HepG2 (cell line): Measurements from ENCODE around the gene ACTR1A. TPM values are rescaled to one million over a fixed set of nuclear protein-coding genes. Genes with fewer than 3 reads are reported as not detected.

Source experiments
- ATAC-seq: fragments of 200-7000 bp; cut with Tn5 transposase; 3 replicates; pipeline ENCODE4 v1.9.1; 2020; ENCODE audit warnings: mild to moderate bottlenecking, moderate library complexity
- BruUV-seq: library from RNA; stranded (reverse); fragments of 400-500 nt; replicated peaks from 2 replicates; lab custom pipeline; 2021; lab: Mats Ljungman, UMichigan
- CTCF ChIA-PET: fragments of 300-600 bp; formaldehyde crosslinking; extraction: SDS; loops from one replicate; lab custom pipeline; 2021; ENCODE audit warnings: low total read pairs, inconsistent platforms, low intra/inter-chr PET ratio; lab: Yijun Ruan, JAX
- POLR2A ChIA-PET: fragments of 350-600 bp; sonication (Branson Sonifier 250); formaldehyde crosslinking; loops from one replicate; lab custom pipeline; 2020; ENCODE audit warnings: antibody characterized with exemption, inconsistent platforms; lab: Yijun Ruan, JAX
- DNase-seq: peaks from one replicate; pipeline ENCODE4 v3.0.0-alpha.2; 2015; ENCODE audit warnings: low spot score
- FAIRE-seq: peaks from 3 replicates; lab custom pipeline; 2011; peaks lifted over from hg19 to GRCh38; lab: Jason Lieb, UNC
- H2AFZ ChIP-seq: one replicate; pipeline ENCODE4 v1.6.1; 2011; ENCODE audit warnings: low read length, inconsistent platforms
- H3K27ac ChIP-seq: fragments of 300-600 bp; 3 replicates; pipeline ENCODE4 v1.8.0; 2011; ENCODE audit warnings: mixed run types, mild to moderate bottlenecking, mixed read lengths, low read length, inconsistent platforms; ENCODE audit not compliant: insufficient read depth; ENCODE audit errors: extremely low read length
- H3K27me3 ChIP-seq, 2 experiments: fragments of 200-600 bp in 1 of 2; 2 replicates in 1 of 2; 3 replicates in 1 of 2; pipeline versions ENCODE4 v1.6.0 to v1.8.0; 2011; ENCODE audit warnings: low read length in 2 of 2, mild to moderate bottlenecking in 2 of 2, moderate library complexity in 2 of 2, inconsistent platforms in 1 of 2; ENCODE audit not compliant: insufficient read depth in 2 of 2, control insufficient read depth in 1 of 2
- H3K36me3 ChIP-seq, 2 experiments: fragments of 200-600 bp in 1 of 2; replicated peaks in 1 of 2; 2 replicates in 1 of 2; 3 replicates in 1 of 2; pipeline versions ENCODE4 v1.5.1 to v1.8.0; 2011; ENCODE audit warnings: low read length in 2 of 2, inconsistent platforms in 1 of 2; ENCODE audit not compliant: insufficient read depth in 2 of 2, control insufficient read depth in 1 of 2
- H3K4me1 ChIP-seq: 2 replicates; pipeline ENCODE4 v1.5.1; 2012; ENCODE audit warnings: low read length, inconsistent platforms; ENCODE audit not compliant: insufficient read depth
- H3K4me2 ChIP-seq: 2 replicates; pipeline ENCODE4 v1.6.0; 2011; ENCODE audit warnings: low read depth, low read length, inconsistent platforms
- H3K4me3 ChIP-seq, 3 experiments: fragments of 200-600 bp in 1 of 3; sonication (generic), shearing (Covaris generic) in 1 of 3; replicated peaks in 1 of 3; 2 replicates each; pipeline ENCODE4 v1.5.1; 2011 to 2016; ENCODE audit warnings: low read length in 3 of 3, inconsistent platforms in 2 of 3, low read depth in 2 of 3, mild to moderate bottlenecking in 2 of 3, control low read depth in 1 of 3, mixed read lengths in 1 of 3; ENCODE audit not compliant: insufficient read depth in 1 of 3
- H3K79me2 ChIP-seq: one replicate; pipeline ENCODE4 v1.6.1; 2011; ENCODE audit warnings: low read length, inconsistent platforms; ENCODE audit not compliant: insufficient read depth
- H3K9ac ChIP-seq: 2 replicates; pipeline ENCODE4 v1.6.0; 2011; ENCODE audit warnings: mild to moderate bottlenecking, low read depth, low read length, inconsistent platforms; ENCODE audit not compliant: insufficient read depth
- H3K9me3 ChIP-seq: 2 replicates; pipeline ENCODE4 v1.5.1; 2012; ENCODE audit warnings: mild to moderate bottlenecking, low read length
- H4K20me1 ChIP-seq: 2 replicates; pipeline ENCODE4 v1.6.0; 2011; ENCODE audit warnings: inconsistent platforms, mild to moderate bottlenecking, low read length, moderate library complexity; ENCODE audit not compliant: insufficient read depth
- BATF2 ChIP-seq: sonication (generic); formaldehyde crosslinking; IDR thresholded peaks from 2 replicates; pipeline ENCODE4 v1.8.0; 2022; ENCODE audit warnings: mild to moderate bottlenecking, missing genetic modification reagents, moderate library complexity
- CBFB ChIP-seq: sonication (generic); formaldehyde crosslinking; IDR thresholded peaks from 2 replicates; pipeline ENCODE4 v1.4.0; 2020; ENCODE audit warnings: missing genetic modification reagents
- HOXA5 ChIP-seq: sonication (generic); formaldehyde crosslinking; IDR thresholded peaks from 2 replicates; pipeline ENCODE4 v1.4.0; 2020; ENCODE audit warnings: missing genetic modification reagents
- KDM5A ChIP-seq: fragments of 200-600 bp; sonication (generic); IDR thresholded peaks from 2 replicates; pipeline ENCODE4 v1.7.0; 2018; ENCODE audit warnings: antibody characterized with exemption, mild to moderate bottlenecking, low read length, borderline replicate concordance
- MAZ ChIP-seq, 2 experiments: sonication (generic) in 1 of 2; formaldehyde crosslinking in 1 of 2; IDR thresholded peaks; 2 replicates each; pipeline versions ENCODE4 v1.5.0 to v1.6.1; 2012 to 2020; ENCODE audit warnings: low read depth in 2 of 2, mild to moderate bottlenecking in 2 of 2, borderline replicate concordance in 1 of 2, improper control_type of control experiment in 1 of 2, low read length in 1 of 2, missing genetic modification reagents in 1 of 2, moderate library complexity in 1 of 2
- SALL2 ChIP-seq: sonication (generic); formaldehyde crosslinking; IDR thresholded peaks from 2 replicates; pipeline ENCODE4 v1.8.1; 2023; ENCODE audit warnings: mild to moderate bottlenecking, missing genetic modification reagents, inconsistent platforms
- ZFX ChIP-seq: sonication (generic); formaldehyde crosslinking; IDR thresholded peaks from 2 replicates; pipeline ENCODE4 v1.4.0; 2020; ENCODE audit warnings: mild to moderate bottlenecking, low read depth, missing genetic modification reagents, moderate library complexity
- ZKSCAN5 ChIP-seq: sonication (generic); formaldehyde crosslinking; IDR thresholded peaks from 2 replicates; pipeline ENCODE4 v1.5.1; 2020; ENCODE audit warnings: mild to moderate bottlenecking, missing genetic modification reagents
- ZNF274 ChIP-seq: sonication (generic); formaldehyde crosslinking; IDR thresholded peaks from 2 replicates; pipeline ENCODE4 v1.5.1; 2020; ENCODE audit warnings: mild to moderate bottlenecking, missing genetic modification reagents
- ZNF446 ChIP-seq: sonication (generic); formaldehyde crosslinking; IDR thresholded peaks from 2 replicates; pipeline ENCODE4 v1.5.0; 2020; ENCODE audit warnings: mild to moderate bottlenecking, missing genetic modification reagents
- ZNF614 ChIP-seq: IDR thresholded peaks from 2 replicates; pipeline ENCODE4 v1.6.1; 2018; ENCODE audit warnings: missing biosample characterization, missing genetic modification reagents, inconsistent platforms, borderline replicate concordance
- ZNF619 ChIP-seq: sonication (generic); formaldehyde crosslinking; IDR thresholded peaks from 2 replicates; pipeline ENCODE4 v1.4.0; 2020; ENCODE audit warnings: mild to moderate bottlenecking, missing genetic modification reagents
- ZNF652 ChIP-seq: IDR thresholded peaks from 2 replicates; pipeline ENCODE4 v1.6.1; 2016; ENCODE audit warnings: low read depth, borderline replicate concordance
- ZNF687 ChIP-seq: sonication (generic); formaldehyde crosslinking; IDR thresholded peaks from 2 replicates; pipeline ENCODE4 v1.5.1; 2020; ENCODE audit warnings: mild to moderate bottlenecking, missing genetic modification reagents, moderate library complexity
- WGBS: methylation state at CpG from one replicate; pipeline ENCODE4 v1.1.6; 2017; ENCODE audit warnings: low lambda C conversion rate; 5-methylcytosine and 5-hydroxymethylcytosine counted together
- in situ Hi-C: cut with HindIII; loops from 2 replicates; pipeline ENCODE4 v1.10.0; 2017; ENCODE audit warnings: low pct_unique_long_range_greater_than_20kb; ENCODE audit not compliant: extremely low pct_ligation_motif_present
- intact Hi-C: fragments of 100-400 bp; cut with micrococcal nuclease; formaldehyde crosslinking; loops from one replicate; pipeline ENCODE4 v1.10.0; 2022; ENCODE audit not compliant: unreplicated experiment
- polyA plus RNA-seq, 8 experiments: library from polyadenylated mRNA; depleted of rRNA in 3 of 8; stranded (reverse) in 7 of 8; unstranded in 1 of 8; fragments of >200 nt; fragmentation: Illumina TruSeq in 4 of 8; extraction: Trizol in 4 of 8; gene quantifications; 2 replicates each; pipeline versions ENCODE4 v1.2.1 to v1.2.3, GENCODE V29; 2011 to 2016; ENCODE audit warnings: low read depth in 4 of 8, missing spikeins in 1 of 8, mixed read lengths in 1 of 8; ENCODE audit not compliant: insufficient read depth in 1 of 8
- total RNA-seq, 5 experiments: library from RNA; depleted of rRNA; stranded (reverse); fragments of >200 nt; fragmentation: Illumina TruSeq; extraction: Trizol; gene quantifications; 2 replicates each; pipeline ENCODE4 v1.2.3, GENCODE V29; 2016; ENCODE audit warnings: low read depth in 1 of 5
- TF ChIP-seq, protein P1 (sequence below): sonication (generic); formaldehyde crosslinking; IDR thresholded peaks from 2 replicates; pipeline ENCODE4 v1.5.1; 2020; ENCODE audit warnings: mild to moderate bottlenecking, moderate library complexity, missing genetic modification reagents

ACTR1A gene
- total and polyA plus RNA-seq, 2 of the 13 experiments (the other 11 are each of a cell fraction or from before 2014, with no cell fraction given) = 59.6 to 62.8 TPM

- Histone ChIP-seq H3K4me2 (peak overlapping the region; percentile 90), H3K4me1 (peaks cover 41% of the 10 kb centered on the region), H3K4me3 (peak overlapping the region; percentile 92 to 97 (median 96)), H3K9me3 (no peaks in the 10 kb centered on the region), H3K27ac (peak overlapping the region; percentile 42), H2AFZ (no peak overlapping the region), H3K9ac (peak overlapping the region; percentile 71), H3K36me3 (peaks cover 5 to 10% of the 10 kb centered on the region in 2 experiments; a peak in 3 of 5 replicates), H4K20me1 (peaks cover 3% of the 10 kb centered on the region; the same call in 1 of the 2 replicates), H3K79me2 (peaks cover 49% of the 10 kb centered on the region), H3K27me3 (no peaks in the 10 kb centered on the region; a peak in 1 of 5 replicates)
- FAIRE-seq (peak; percentile 51), ATAC-seq (no peak), DNase-seq (no peak)
- TSS peak; percentile 43 for BruUV-seq
- intact Hi-C loops = loop anchor here (5.0 to 10.0 kb wide), 3 partner anchors 143 to 690 kb away; partner anchors contain the start of gene OGA
- WGBS = under 1% methylated on average over 46 of the region's 47 CpGs
- ChIA-PET CTCF (interaction anchor here (0.8 to 2.1 kb wide), 3 partner anchors 79 to 140 kb away, joined by 3 to 9 read pairs (median 5); partner anchors contain the start of gene TRIM8), POLR2A (interaction anchor here (0.5 to 3.3 kb wide), 15 partner anchors 43 to 166 kb away, joined by 3 to 22 read pairs (median 4); partner anchors contain the start of genes CUEDC2 and FBXL15)
- in situ Hi-C loops = loop anchor here (5.0 kb wide), 1 partner anchor 78 kb away; no protein-coding TSS in a partner anchor
- TF ChIP-seq CBFB (0 out of 2 replicates have a peak, but pooled peaks have one; percentile 12), ZFX (CRISPR knock-in tag) (peak; percentile 57; the same call in 1 of the 2 replicates), KDM5A (0 out of 2 replicates have a peak, but pooled peaks have one; percentile 9), ZNF274 (CRISPR knock-in tag) (0 out of 2 replicates have a peak, but pooled peaks have one; percentile 26), BATF2 (0 out of 2 replicates have a peak, but pooled peaks have one; percentile 40), ZNF687 (peak; percentile 50), ZKSCAN5 (CRISPR knock-in tag) (no peak), ZNF619 (CRISPR knock-in tag) (peak; percentile 44; the same call in 1 of the 2 replicates), ZNF652 (CRISPR knock-in tag) (peak; percentile 94), ZNF446 (0 out of 2 replicates have a peak, but pooled peaks have one; percentile 37), MAZ (IDR thresholded peaks at IDR 0.05; ENCODE audit: borderline replicate concordance, low read depth, low read length) (0 out of 2 replicates have a peak, but pooled peaks have one; percentile 13), MAZ (CRISPR knock-in tag; IDR thresholded peaks at IDR 0.05; ENCODE audit: low read depth) (no peak), HOXA5 (0 out of 2 replicates have a peak, but pooled peaks have one; percentile 2), ZNF614 (no peak), SALL2 (CRISPR knock-in tag) (peak; percentile 44; the same call in 1 of the 2 replicates)
- TF ChIP-seq, protein P1, sequence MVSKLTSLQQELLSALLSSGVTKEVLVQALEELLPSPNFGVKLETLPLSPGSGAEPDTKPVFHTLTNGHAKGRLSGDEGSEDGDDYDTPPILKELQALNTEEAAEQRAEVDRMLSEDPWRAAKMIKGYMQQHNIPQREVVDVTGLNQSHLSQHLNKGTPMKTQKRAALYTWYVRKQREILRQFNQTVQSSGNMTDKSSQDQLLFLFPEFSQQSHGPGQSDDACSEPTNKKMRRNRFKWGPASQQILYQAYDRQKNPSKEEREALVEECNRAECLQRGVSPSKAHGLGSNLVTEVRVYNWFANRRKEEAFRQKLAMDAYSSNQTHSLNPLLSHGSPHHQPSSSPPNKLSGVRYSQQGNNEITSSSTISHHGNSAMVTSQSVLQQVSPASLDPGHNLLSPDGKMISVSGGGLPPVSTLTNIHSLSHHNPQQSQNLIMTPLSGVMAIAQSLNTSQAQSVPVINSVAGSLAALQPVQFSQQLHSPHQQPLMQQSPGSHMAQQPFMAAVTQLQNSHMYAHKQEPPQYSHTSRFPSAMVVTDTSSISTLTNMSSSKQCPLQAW = peak; percentile 34
Observed at GRCh38 chr10:102504179-102504975, 1.9 kb upstream of the ACTR1A start.
